ENCODE results near the gene FKBP3.
"Not testable (repeated sequence)": the region's sequence is repeated elsewhere in the genome, so short reads cannot be mapped to it uniquely, and the experiment has no call there.

The FKBP3 gene

DNA sequence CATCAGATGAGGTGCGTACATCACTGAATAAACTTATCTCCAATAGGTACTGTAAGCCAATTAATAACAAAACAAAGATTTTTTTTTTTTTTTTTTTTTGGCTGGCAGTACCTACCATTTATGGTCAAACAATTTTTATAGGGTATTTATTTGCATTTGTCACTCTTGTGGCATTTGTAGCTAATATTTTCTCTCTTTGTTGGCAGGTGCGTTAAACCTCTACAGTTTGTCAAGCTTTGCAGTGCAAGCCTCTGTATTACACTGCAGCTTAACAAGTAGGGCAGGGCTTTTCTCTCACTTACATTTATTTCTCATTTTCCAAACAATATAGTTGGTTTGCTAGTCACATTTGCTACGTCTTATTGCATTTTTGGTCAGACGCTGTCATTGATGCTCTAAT lies 38.1 kb downstream of the FKBP3 start:
- ATAC-seq (replicated peaks; ENCODE audit: extremely low read depth, poor library complexity, severe bottlenecking) (no peak), DNase-seq (ENCODE audit: low spot score in 2 of 2) (no peak)
- Mint-ChIP-seq H3K4me3 (no peak overlapping the region), H3K9me3 (no peaks in the 10 kb centered on the region), H3K27me3 (no peaks in the 10 kb centered on the region), H3K4me1 (peaks cover 34% of the 10 kb centered on the region), H3K27ac (ENCODE audit: low read depth) (no peak overlapping the region), H3K36me3 (ENCODE audit: insufficient read depth) (peaks cover 47% of the 10 kb centered on the region)

GRCh38 chr14:45095143-45095542 lies 39.1 kb downstream of the FKBP3 start:
- H3K27me3 Mint-ChIP-seq: no peaks in the 10 kb centered on the region
- ATAC-seq (replicated peaks; ENCODE audit: extremely low read depth, poor library complexity, severe bottlenecking) (no peak), DNase-seq (ENCODE audit: low spot score in 2 of 2) (no peak)
- no peak overlapping the region for H3K27ac Mint-ChIP-seq (ENCODE audit: low read depth)
- H3K9me3 Mint-ChIP-seq: no peaks in the 10 kb centered on the region
- peaks cover 44% of the 10 kb centered on the region for H3K4me1 Mint-ChIP-seq
- H3K36me3 Mint-ChIP-seq (ENCODE audit: insufficient read depth): peaks cover 41% of the 10 kb centered on the region
- H3K4me3 Mint-ChIP-seq: no peak overlapping the region

GRCh38 chr14:45094275-45094674 lies 40.0 kb downstream of the FKBP3 start:
- H3K4me3 Mint-ChIP-seq: no peak overlapping the region
- no peaks in the 10 kb centered on the region for H3K27me3 Mint-ChIP-seq
- no peak for ATAC-seq (replicated peaks; ENCODE audit: extremely low read depth, poor library complexity, severe bottlenecking)
- no peak overlapping the region for H3K27ac Mint-ChIP-seq (ENCODE audit: low read depth)
- DNase-seq (ENCODE audit: low spot score in 2 of 2): no peak
- H3K4me1 Mint-ChIP-seq: peaks cover 52% of the 10 kb centered on the region
- no peaks in the 10 kb centered on the region for H3K9me3 Mint-ChIP-seq
- H3K36me3 Mint-ChIP-seq (ENCODE audit: insufficient read depth): peaks cover 38% of the 10 kb centered on the region

DNA sequence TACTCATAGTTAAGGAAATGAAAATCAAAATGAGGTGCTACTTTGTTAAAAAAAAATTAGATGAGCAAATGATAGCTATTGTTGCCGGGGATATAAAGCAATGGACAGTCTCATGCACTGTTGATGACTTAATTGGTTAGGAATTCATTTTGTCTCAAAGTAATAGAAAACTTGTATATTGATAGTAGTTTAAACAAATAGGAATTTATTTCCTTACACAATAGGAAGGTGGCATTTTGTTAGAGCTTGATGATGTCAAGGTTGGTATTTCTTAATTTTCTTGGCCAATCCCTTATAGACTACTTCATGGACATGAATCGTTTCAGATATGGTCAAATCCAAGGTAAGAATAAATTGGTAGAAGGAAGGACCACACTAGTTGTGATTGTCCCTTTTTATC lies 42.6 kb downstream of the FKBP3 start:
- DNase-seq (ENCODE audit: low spot score in 2 of 2) (no peak), ATAC-seq (replicated peaks; ENCODE audit: extremely low read depth, poor library complexity, severe bottlenecking) (no peak)
- Mint-ChIP-seq H3K4me3 (no peak overlapping the region), H3K27ac (ENCODE audit: low read depth) (no peak overlapping the region), H3K27me3 (no peaks in the 10 kb centered on the region), H3K9me3 (no peaks in the 10 kb centered on the region), H3K36me3 (ENCODE audit: insufficient read depth) (peaks cover 26% of the 10 kb centered on the region), H3K4me1 (peaks cover 66% of the 10 kb centered on the region)

GRCh38 chr14:45089813-45090212 lies 44.5 kb downstream of the FKBP3 start:
- peak; percentile 45 for ATAC-seq (replicated peaks; ENCODE audit: extremely low read depth, poor library complexity, severe bottlenecking)
- Mint-ChIP-seq H3K4me3 (no peak overlapping the region), H3K27me3 (no peaks in the 10 kb centered on the region), H3K4me1 (peaks cover 81% of the 10 kb centered on the region), H3K27ac (ENCODE audit: low read depth) (peak overlapping the region; percentile 46), H3K9me3 (no peaks in the 10 kb centered on the region), H3K36me3 (ENCODE audit: insufficient read depth) (peaks cover 12% of the 10 kb centered on the region)
- no peak for DNase-seq (ENCODE audit: low spot score in 2 of 2)

DNA sequence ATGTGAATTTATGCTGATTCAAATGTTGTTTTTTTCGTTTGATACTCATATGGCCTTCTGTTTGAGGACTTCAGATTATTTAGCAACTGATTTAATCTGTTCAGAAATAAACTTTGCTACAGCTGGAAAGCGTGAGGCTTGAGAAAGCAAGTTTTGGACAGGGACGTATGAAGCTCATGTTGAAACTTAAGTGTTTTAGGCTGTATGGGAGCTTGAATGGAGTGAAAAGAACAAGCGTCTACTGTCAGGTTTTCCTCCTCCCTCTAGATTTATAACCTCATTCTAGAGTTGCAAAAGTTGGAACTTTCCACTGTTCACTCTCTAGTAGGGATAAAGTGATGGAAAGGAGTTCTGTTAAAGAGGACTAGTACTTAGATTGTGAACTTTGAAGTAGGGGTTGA lies 49.3 kb downstream of the FKBP3 start:
- DNase-seq (ENCODE audit: low spot score in 2 of 2): no peak
- H3K36me3 Mint-ChIP-seq (ENCODE audit: insufficient read depth): peaks cover 16% of the 10 kb centered on the region

DNA sequence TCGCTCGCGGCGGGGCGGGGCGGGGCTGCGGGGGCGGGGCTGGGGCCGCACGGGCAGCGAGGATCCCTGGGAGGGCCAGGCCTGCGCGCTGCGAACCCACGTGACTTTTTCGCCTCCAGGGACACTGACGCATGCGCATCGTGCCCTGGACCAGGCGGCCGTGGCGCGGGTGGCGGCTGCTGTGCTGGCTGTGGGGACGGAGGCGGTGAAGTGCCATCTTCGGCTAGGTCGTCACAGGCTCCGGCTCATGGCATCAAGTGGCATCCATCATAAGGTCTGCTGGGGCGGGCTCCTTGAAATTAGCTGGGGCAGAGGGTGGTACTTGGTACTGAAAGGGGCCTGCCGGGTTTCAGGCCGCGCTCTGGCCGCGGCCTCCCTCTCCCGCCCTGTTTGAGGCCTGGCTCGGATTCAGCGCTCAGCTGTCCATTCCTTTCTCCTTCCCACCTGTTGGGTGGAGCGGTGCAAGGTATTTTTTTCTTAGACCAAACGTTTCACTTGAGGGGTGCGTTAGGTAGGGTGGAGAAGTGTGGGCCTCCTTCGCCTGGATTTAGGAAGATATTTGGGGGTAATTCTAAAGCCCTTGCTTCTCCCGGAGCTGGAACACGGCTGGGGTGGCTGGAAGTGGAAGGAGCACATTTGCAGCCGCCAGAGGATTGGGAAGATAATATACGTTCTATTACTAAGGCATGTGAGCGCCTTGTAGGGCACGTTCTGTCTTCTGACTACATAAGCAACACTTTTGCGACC lies 50.1 kb downstream of the FKBP3 start, which contains the start of gene PRPF39:
PRPF39 (plus strand) TSS at position 141 of the 747 bp plus-strand sequence. CDS start 11,124 bp downstream, outside the sequence.
- DNase-seq (ENCODE audit: low spot score in 2 of 2) (peak; percentile 90 to 93), ATAC-seq (replicated peaks; ENCODE audit: extremely low read depth, poor library complexity, severe bottlenecking) (peak; percentile 93)
- Mint-ChIP-seq H3K9me3 (no peaks in the 10 kb centered on the region), H3K4me1 (peaks cover 49% of the 10 kb centered on the region), H3K4me3 (peak within 1 kb of the TSS; percentile 95), H3K27me3 (no peaks in the 10 kb centered on the region), H3K36me3 (ENCODE audit: insufficient read depth) (peaks cover 14% of the 10 kb centered on the region), H3K27ac (ENCODE audit: low read depth) (peak within 1 kb of the TSS; percentile 96)

More for the DNA sequence above, 49.3 kb downstream of the FKBP3 start:
- peaks cover 56% of the 10 kb centered on the region for H3K4me1 Mint-ChIP-seq
- peak overlapping the region; percentile 96 for H3K27ac Mint-ChIP-seq (ENCODE audit: low read depth)
- H3K27me3 Mint-ChIP-seq: no peaks in the 10 kb centered on the region
- H3K4me3 Mint-ChIP-seq: peak overlapping the region; percentile 95
- no peak for ATAC-seq (replicated peaks; ENCODE audit: extremely low read depth, poor library complexity, severe bottlenecking)
- no peaks in the 10 kb centered on the region for H3K9me3 Mint-ChIP-seq

DNA sequence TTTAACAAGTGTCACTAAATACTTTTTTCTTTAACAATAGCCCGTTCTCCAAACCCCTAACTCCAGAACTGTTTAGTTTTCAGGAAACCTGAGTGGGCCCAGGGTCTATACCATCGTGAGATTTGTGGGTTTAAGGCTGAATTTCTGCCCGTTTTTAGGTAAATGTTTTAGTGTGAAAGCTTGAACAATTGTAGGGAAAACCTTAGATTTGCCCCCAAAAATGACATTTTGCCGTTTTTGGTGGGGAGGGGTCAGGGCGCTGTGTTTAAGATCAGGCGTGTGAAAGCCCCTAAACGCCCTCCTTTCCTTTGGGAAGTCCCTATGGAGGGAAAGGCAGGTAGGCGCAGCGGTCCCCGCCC lies 50.7 kb downstream of the FKBP3 start:
- peaks cover 14% of the 10 kb centered on the region for H3K36me3 Mint-ChIP-seq (ENCODE audit: insufficient read depth)
- DNase-seq (ENCODE audit: low spot score in 2 of 2): no peak
- H3K4me3 Mint-ChIP-seq: peak overlapping the region; percentile 95
- ATAC-seq (replicated peaks; ENCODE audit: extremely low read depth, poor library complexity, severe bottlenecking): no peak
- H3K27me3 Mint-ChIP-seq: no peaks in the 10 kb centered on the region
- no peaks in the 10 kb centered on the region for H3K9me3 Mint-ChIP-seq
- peaks cover 44% of the 10 kb centered on the region for H3K4me1 Mint-ChIP-seq
- peak overlapping the region; percentile 96 for H3K27ac Mint-ChIP-seq (ENCODE audit: low read depth)

DNA sequence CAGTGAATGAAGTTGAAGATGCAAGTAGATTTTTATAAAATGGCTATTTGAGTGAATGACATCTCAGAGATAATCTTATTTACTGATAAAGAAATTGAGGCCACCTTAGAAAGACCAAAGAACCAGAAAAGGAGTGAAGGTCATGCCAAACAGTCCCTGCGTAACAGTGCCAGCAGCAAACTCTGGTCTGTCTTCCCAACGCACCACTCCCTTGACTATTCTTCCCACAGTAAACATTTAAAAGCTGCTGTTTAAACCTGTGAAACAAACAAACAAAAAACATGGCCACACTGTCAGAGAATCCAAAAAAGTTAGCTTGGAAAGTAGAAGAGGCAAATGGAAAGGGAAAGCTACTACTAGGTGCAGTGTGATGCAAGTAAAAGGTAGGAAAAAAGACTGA lies 51.9 kb downstream of the FKBP3 start:
- Mint-ChIP-seq H3K9me3 (no peaks in the 10 kb centered on the region), H3K4me1 (peaks cover 34% of the 10 kb centered on the region), H3K27me3 (no peaks in the 10 kb centered on the region), H3K36me3 (ENCODE audit: insufficient read depth) (peaks cover 10% of the 10 kb centered on the region), H3K27ac (ENCODE audit: low read depth) (no peak overlapping the region), H3K4me3 (no peak overlapping the region)
- DNase-seq (ENCODE audit: low spot score in 2 of 2) (no peak), ATAC-seq (replicated peaks; ENCODE audit: extremely low read depth, poor library complexity, severe bottlenecking) (no peak)

- not testable (repeated sequence) for H3K27ac Mint-ChIP-seq (ENCODE audit: low read depth); H3K27me3 Mint-ChIP-seq; ATAC-seq (replicated peaks; ENCODE audit: extremely low read depth, poor library complexity, severe bottlenecking); H3K4me3 Mint-ChIP-seq; H3K9me3 Mint-ChIP-seq; H3K36me3 Mint-ChIP-seq (ENCODE audit: insufficient read depth); DNase-seq (ENCODE audit: low spot score in 2 of 2)
- peaks cover 20% of the 10 kb centered on the region for H3K4me1 Mint-ChIP-seq
Measured at GRCh38 chr14:45081096-45081495, 53.2 kb downstream of the FKBP3 start.

GRCh38 chr14:45080416-45080968 lies 53.8 kb downstream of the FKBP3 start:
- not testable (repeated sequence) for H3K36me3 Mint-ChIP-seq (ENCODE audit: insufficient read depth); ATAC-seq (replicated peaks; ENCODE audit: extremely low read depth, poor library complexity, severe bottlenecking); H3K27ac Mint-ChIP-seq (ENCODE audit: low read depth); H3K4me3 Mint-ChIP-seq; DNase-seq (ENCODE audit: low spot score in 2 of 2); H3K27me3 Mint-ChIP-seq; H3K9me3 Mint-ChIP-seq
- peaks cover 14% of the 10 kb centered on the region for H3K4me1 Mint-ChIP-seq

DNA sequence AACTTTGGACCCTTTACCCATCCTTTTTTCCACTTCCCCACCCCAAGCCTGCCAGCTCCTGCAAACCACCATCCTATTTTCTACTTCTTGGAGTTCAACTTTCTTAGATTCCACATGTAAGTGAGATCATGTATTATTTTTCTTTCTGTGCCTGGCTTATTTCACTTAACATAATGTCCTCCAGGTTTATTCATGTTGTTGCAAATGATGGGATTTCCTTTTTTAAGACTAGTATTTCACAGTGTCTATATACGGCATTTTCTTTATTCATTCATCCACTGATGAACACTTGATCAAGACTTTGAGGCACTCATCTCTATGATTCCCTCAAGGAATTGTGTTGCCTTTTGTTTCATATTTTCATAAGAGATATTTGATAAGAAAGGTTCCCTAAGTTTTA lies 56.0 kb downstream of the FKBP3 start:
- H3K4me3 Mint-ChIP-seq: no peak overlapping the region
- DNase-seq (ENCODE audit: low spot score in 2 of 2) (no peak), ATAC-seq (replicated peaks; ENCODE audit: extremely low read depth, poor library complexity, severe bottlenecking) (no peak)
- peaks cover 3% of the 10 kb centered on the region for H3K4me1 Mint-ChIP-seq
- H3K9me3 Mint-ChIP-seq: no peaks in the 10 kb centered on the region
- H3K27ac Mint-ChIP-seq (ENCODE audit: low read depth): no peak overlapping the region
- H3K27me3 Mint-ChIP-seq: no peaks in the 10 kb centered on the region
- H3K36me3 Mint-ChIP-seq (ENCODE audit: insufficient read depth): peaks cover 9% of the 10 kb centered on the region

- Mint-ChIP-seq H3K27ac (ENCODE audit: low read depth) (no peak overlapping the region), H3K4me1 (no peaks in the 10 kb centered on the region), H3K9me3 (no peaks in the 10 kb centered on the region), H3K36me3 (ENCODE audit: insufficient read depth) (peaks cover 19% of the 10 kb centered on the region), H3K27me3 (no peaks in the 10 kb centered on the region), H3K4me3 (no peak overlapping the region)
- ATAC-seq (replicated peaks; ENCODE audit: extremely low read depth, poor library complexity, severe bottlenecking): no peak
- DNase-seq (ENCODE audit: low spot score in 2 of 2): no peak
Measured at GRCh38 chr14:45073231-45073879, 60.9 kb downstream of the FKBP3 start.

All from central memory CD8-positive, alpha-beta T cell (primary cell).